CD4-positive, alpha-beta T cell treated with Interleukin-17A for 1 hour (primary cell): Measurements from ENCODE around the gene PTPRN2.
"Not testable (repeated sequence)": the region's sequence is repeated elsewhere in the genome, so short reads cannot be mapped to it uniquely, and the experiment has no call there.

Experiments
- DNase-seq: peaks from one replicate; pipeline ENCODE4 v3.0.0-alpha.2; 2020

The PTPRN2 gene

DNA sequence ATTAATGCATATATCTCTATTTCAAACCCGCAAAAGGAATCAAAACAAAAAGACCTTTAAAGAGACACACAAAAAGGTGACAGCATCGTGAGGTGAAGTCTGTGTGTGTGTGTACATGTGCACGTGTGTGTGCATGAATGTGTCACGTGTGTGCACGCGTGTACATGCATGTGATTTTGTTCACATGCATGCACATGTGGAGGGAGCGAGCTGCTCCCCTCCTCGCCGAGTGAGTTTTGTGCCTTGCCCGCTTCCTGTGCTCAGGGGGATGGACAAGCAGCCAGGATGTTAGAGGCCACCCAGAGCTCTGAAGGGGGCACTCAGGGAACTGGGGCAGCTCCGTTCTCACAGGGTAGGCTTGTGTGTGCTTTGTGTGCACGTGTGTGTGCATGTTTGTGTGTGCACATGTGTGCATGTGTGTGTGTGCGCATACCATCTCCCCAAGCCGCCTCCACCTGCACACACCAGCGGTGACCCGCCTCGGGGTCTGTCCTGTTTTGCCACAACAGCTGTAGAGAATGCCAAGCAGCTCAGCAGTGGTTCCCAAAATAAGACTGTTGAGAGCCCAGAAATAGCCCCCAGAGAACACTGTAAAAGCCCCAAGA lies 191.2 kb downstream of the PTPRN2 start:
- no peak for DNase-seq

DNA sequence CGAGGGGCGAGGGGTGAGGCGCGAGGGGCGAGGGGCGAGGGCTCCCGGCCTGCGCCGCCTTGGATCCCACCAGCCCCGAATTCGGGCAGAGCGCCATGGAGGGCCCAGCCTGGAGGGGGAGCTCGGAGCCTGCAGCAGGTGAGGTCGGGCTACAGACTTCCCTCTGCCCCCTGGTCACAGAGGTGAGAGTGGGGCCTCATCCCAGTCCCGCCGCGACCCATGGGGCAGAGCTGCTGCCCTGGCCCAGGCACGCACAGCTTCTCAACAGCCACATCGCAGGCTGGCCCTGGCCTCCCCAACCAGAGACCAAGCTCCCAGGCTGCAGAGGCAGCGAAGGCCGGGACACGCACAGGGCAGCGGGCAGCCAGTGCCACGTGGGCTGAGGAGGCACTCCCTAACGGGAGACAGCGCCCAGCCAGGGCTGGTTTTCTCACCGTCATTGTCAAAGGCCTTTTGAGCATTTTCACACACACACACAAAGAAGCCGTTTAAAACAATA lies 191.8 kb downstream of the PTPRN2 start:
- no peak for DNase-seq

DNA sequence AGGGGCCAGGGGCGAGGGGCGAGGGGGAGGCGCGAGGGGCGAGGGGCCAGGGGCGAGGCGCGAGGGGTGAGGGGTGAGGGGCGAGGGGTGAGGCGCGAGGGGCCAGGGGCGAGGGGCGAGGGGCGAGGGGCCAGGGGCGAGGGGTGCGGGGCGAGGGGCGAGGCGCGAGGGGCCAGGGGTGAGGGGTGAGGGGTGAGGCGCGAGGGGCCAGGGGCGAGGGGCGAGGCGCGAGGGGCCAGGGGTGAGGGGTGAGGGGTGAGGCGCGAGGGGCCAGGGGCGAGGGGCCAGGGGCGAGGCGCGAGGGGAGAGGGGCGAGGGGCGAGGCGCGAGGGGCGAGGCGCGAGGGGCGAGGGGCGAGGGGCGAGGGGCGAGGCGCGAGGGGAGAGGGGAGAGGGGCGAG lies 192.3 kb downstream of the PTPRN2 start:
- no peak for DNase-seq

DNA sequence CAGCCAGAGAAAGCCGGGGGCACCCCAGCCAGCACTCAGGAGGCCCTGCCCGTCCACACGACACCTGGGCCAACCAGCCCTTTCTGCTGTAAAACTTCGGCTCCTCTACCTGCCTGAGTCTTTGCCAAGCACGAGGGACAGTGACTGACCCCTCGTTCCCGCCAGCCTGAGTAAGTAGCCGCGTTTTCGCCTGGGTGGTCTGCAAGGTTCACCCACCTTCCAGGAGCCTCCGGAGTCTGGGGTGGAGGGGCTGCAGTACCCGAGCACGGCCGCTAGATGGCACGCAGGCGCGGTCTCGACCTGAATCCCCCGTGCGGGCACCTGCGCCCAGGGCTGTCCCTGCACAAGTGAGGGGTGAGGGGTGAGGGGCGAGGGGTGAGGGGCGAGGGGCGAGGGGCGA lies 192.7 kb downstream of the PTPRN2 start:
- peak; percentile 11 for DNase-seq

GRCh38 chr7:158393926-158394625 lies 193.5 kb downstream of the PTPRN2 start:
- DNase-seq = no peak

DNA sequence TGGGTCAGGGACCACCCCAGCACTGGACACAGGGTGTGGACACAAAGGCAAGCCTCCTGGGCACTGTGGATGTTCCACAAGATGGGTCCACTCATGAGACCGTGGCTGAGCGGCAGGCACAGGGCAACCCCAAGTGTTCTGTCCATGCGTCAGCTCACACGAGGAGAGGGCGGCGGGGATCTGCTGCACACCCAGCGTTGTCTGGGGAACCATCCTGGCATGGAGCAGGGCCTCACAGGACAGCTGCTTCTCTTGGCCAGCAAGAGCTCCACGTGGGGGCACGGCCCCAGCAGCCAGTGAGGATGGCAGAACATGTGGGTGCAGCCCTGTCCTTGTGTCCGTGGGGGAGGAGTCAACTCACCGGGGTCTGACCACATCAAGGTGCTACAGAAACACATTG lies 195.4 kb downstream of the PTPRN2 start:
- DNase-seq = no peak

DNA sequence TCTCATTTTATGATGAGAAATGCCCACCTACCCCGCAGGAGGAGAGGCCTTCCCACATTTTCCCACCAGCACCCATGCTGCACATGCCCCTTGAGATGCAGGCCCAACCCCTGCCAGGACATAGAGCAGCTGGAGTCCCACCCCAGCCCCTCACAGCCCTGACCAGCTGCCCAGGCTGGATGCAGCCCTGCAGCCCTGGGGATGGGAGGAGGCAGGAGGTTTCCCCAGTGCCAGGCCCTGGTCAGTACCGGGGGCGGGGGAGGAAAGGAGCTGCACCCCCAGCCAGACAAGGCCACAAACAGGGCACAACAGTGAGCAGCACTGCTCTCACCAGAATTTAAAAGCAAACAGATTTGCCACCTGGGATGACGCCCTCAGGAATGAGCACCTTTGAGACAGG lies 196.1 kb downstream of the PTPRN2 start:
- DNase-seq = no peak

GRCh38 chr7:158391141-158391540 lies 196.5 kb downstream of the PTPRN2 start:
- no peak for DNase-seq

DNA sequence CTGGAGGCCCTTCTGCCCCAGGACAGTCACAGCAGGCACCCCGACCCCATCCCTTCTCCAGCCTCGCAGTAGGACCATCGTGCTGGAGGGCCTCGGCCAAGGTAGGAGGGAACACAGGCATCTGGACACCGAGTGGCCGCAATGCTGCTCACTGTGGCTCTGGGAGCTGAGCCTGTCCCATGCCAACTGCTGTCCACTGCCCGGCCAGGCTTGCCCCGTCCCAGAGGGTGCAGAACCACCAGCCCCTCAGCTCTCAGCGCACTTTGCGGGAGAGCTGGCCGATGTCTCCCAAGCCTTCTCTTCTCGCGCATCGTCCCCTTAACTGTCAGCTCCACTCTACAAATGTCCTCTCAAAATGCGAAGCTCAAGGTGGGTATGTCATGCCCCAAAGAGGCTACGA lies 197.2 kb downstream of the PTPRN2 start:
- no peak for DNase-seq

DNA sequence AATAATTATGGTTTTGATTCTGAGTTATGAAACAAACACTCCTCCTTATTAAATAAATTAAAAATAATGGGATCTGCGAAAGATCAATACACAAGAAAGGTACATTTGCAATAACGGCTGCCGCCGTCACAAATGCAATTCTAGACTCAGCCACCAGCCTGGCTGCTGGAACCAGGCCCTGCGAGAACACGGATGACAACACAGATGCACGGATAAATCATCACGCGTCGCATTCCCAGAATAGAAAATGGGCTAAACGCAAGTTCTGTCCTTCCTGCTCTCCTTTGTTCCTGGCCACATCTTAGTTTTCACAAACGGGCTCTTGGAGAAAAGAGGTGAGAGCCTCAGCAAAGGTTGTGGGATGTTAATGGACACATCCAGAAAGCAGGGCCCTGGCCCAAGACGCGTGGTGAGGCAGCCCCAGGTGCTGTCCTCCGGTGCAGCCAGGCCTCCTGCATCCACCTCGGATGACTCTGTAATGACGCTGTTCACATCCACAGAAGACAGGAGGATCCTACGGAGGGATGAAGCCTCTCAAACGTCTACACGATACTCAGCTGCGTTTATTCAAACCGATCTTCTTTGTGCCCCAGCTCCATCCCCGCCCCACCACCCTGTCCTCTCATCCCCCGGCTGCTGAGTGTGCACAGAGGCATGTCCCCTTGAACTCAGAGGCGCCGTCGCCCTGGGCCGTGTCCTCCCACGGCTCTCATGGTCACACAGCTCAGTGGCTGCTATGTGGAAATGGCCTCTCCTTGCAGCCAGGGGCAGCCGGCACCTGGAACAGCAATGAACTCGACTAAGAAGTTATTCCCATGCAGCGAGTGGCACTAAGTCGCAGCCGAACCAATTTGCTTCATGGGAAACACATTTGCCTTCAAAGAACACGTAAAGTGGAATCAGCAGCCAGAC lies 197.9 kb downstream of the PTPRN2 start:
- no peak for DNase-seq

GRCh38 chr7:158388928-158389327 lies 198.7 kb downstream of the PTPRN2 start:
- no peak for DNase-seq

GRCh38 chr7:158388072-158388471 lies 199.6 kb downstream of the PTPRN2 start:
- no peak for DNase-seq

GRCh38 chr7:158387546-158387891 lies 200.1 kb downstream of the PTPRN2 start:
- DNase-seq = no peak

GRCh38 chr7:158386866-158387545 lies 200.6 kb downstream of the PTPRN2 start:
- DNase-seq = no peak

GRCh38 chr7:158386355-158386618 lies 201.3 kb downstream of the PTPRN2 start:
- DNase-seq = no peak

DNA sequence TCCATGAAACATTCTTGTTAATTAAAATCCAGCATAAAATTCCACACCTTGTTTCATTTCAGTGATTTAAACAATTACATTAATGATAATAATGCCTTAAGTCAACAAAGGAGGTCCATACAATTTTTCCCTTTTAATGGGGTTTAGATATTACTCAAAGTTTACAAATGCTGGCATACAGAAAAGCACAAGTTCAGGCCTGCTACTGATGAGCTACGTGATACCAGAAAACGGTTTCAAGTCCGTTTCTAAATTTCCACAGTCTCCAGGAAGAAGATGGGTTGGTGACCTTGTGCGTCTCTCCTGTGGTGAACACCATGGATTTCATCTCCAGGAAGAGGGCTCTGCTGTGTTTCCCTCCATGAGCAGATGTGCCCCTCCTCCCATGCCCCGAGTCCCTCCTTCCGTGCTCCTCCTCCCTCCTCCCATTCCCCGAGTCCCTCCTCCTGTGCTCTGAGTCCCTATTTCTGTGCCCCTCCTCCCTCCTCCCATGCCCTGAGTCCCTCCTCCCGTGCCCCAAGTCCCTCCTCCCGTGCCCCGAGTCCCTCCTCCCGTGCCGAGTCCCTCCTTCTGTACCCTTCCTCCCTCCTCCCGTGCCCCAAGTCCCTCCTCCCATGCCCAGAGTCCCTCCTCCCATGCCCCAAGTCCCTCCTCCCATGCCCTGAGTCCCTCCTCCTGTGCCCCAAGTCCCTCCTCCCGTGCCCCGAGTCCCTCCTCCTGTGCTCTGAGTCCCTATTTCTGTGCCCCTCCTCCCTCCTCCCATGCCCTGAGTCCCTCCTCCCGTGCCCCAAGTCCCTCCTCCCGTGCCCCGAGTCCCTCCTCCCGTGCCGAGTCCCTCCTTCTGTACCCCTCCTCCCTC lies 201.9 kb downstream of the PTPRN2 start:
- DNase-seq = not testable (repeated sequence)

DNA sequence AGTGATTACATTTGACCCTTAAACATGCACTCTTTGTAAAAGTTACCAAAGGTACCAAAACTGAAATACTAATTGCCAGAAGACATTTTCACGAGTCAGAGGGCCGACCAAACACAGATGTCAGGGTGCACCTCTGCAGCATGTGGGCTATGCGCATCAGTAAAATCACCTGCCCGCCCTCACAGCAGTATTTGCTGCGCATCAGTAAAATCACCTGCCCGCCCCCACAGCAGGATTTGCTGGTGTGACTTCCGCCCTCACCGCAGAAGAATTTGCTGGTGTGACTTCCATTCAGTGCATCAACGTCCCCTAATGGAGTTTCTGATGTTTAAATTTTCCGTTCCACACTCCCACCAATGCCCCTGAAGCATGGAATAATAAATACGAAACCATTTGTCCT lies 202.9 kb downstream of the PTPRN2 start:
- DNase-seq = no peak

GRCh38 chr7:158383665-158384064 lies 204.0 kb downstream of the PTPRN2 start:
- DNase-seq = no peak

DNA sequence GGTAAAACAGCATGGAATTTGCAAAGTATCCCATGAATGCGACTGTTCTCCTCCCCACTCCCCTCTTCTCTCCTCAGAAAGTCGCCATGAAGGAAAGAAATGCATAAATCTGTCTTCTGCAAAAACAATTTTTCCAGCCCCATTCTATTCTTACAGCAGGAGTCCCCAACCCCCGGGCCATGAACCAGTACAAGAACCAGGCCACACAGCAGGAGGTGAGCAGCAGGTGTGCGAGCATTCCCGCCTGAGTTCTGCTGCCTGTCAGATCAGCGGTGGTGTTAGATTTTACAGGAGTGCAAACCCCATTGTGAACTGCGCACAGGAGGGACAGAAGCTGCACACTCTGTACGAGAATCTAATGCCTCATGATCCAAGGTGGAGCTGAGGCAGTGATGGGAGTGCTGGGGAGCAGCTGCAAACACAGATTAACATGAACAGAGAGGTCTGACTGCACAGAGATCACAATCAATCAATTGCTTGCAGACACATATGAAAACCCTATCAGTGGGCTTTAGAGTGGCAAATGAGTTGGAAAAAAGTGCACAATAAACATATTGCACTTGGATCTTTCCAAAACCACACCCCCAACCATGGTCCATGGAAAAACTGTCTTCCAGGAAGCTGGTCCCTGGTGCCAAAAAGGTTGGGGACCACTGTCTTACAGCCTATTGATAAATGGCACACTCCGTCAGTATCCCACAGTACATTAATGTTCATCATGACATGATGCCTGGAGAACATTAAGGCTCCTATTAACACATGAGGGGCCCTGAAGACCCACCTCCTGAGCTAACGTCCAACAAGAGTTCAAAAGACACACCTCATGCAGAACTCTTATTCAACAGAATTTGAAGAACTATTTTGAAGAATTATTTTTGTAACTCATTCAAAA lies 205.0 kb downstream of the PTPRN2 start:
- DNase-seq = no peak

DNA sequence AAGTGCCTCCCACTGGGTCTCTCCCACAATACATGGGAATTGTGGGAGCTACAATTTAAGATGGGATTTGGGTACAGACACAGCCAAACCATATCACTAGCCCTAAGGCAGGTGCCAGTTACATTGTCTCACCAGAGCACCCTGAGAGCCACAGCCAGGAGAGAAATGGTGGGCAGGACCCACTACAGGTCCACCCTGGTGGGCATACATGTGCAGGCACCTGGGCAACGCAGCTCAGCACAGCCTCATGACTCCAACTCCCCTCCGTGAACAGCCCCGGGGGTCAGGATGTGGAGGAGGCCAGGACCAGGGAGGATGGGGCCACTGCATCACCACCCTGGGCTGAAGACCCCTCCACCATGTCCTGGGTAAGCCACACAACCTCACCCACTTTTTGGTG lies 205.7 kb downstream of the PTPRN2 start:
- no peak for DNase-seq

GRCh38 chr7:158378978-158379377 lies 208.6 kb downstream of the PTPRN2 start:
- no peak for DNase-seq
